ENCODE results near the gene CFAP119.

DNA sequence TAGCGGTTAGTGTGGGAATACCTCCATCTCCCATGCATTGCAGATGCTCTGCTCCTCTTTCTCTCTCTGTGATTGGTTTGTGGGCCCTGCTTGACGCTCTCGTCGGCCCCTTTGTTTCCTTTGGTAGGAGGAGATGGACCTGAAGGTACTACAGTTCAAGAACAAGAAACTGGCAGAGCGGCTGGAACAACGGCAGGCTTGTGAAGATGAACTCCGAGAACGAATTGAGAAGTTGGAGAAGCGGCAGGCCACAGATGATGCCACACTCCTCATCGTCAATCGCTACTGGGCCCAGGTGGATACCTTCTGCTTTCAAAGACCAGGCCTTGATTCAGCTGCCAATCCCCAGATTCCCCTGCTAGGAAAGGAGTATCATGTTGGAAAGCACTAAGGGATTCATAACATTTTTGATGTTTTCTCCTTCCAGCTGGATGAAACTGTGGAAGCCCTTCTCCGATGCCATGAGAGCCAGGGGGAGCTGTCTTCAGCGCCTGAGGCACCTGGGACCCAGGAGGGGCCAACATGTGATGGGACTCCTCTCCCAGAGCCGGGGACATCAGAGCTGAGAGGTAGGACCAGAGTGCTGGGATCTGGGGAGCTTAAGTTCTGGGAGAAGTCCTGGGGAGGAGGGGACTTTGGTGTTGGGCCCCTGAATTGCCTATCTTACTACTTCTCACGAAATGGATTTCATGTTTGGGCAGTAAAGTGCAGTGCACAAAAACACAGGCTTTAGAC, 1.3 kb upstream of the CFAP119 start:
- no peak for TF ChIP-seq POLR2AphosphoS5 (IDR thresholded peaks at IDR 0.05; ENCODE audit: low read depth, low read length)
- TF ChIP-seq, protein P1, sequence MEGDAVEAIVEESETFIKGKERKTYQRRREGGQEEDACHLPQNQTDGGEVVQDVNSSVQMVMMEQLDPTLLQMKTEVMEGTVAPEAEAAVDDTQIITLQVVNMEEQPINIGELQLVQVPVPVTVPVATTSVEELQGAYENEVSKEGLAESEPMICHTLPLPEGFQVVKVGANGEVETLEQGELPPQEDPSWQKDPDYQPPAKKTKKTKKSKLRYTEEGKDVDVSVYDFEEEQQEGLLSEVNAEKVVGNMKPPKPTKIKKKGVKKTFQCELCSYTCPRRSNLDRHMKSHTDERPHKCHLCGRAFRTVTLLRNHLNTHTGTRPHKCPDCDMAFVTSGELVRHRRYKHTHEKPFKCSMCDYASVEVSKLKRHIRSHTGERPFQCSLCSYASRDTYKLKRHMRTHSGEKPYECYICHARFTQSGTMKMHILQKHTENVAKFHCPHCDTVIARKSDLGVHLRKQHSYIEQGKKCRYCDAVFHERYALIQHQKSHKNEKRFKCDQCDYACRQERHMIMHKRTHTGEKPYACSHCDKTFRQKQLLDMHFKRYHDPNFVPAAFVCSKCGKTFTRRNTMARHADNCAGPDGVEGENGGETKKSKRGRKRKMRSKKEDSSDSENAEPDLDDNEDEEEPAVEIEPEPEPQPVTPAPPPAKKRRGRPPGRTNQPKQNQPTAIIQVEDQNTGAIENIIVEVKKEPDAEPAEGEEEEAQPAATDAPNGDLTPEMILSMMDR (IDR thresholded peaks at IDR 0.05; ENCODE audit: control extremely low read depth in 1 of 3, insufficient read depth in 1 of 3, low read depth in 1 of 3, low read length in 3 of 3) = no peak
- no peak for TF ChIP-seq POLR2A (IDR thresholded peaks at IDR 0.05; ENCODE audit: control extremely low read depth in 1 of 2, low read depth in 2 of 2, low read length in 2 of 2)
- TF ChIP-seq CHD1 (IDR thresholded peaks at IDR 0.05; ENCODE audit: low read depth, low read length) = no peak
- no peak for TF ChIP-seq TAF1 (IDR thresholded peaks at IDR 0.05; ENCODE audit: low read depth, low read length)
- TF ChIP-seq SP2 (IDR thresholded peaks at IDR 0.05; ENCODE audit: low read length) = no peak
- TF ChIP-seq CHD2 (IDR thresholded peaks at IDR 0.05; ENCODE audit: low read length) = no peak
- no peak for TF ChIP-seq CBX8 (IDR thresholded peaks at IDR 0.05; ENCODE audit: borderline replicate concordance, low read depth, low read length)

Data from H1 (cell line).